WERI-Rb-1 (cell line): ENCODE data around the gene SLC5A8.

Experiments
- DNase-seq: peaks from one replicate; pipeline ENCODE4 v3.0.0-alpha.2; 2020
- H3K27ac ChIP-seq: fragments of 250-450 bp; sonication (Bioruptor Pico); 2 replicates; pipeline ENCODE4 v1.5.1; 2020; ENCODE audit warnings: mild to moderate bottlenecking, moderate library complexity
- H3K27me3 ChIP-seq: fragments of 250-450 bp; sonication (Bioruptor Pico); 2 replicates; pipeline ENCODE4 v1.5.1; 2021; ENCODE audit warnings: mild to moderate bottlenecking, low read depth, moderate library complexity; ENCODE audit not compliant: insufficient read depth, severe bottlenecking
- H3K36me3 ChIP-seq: fragments of 250-450 bp; sonication (Bioruptor Pico); 2 replicates; pipeline ENCODE4 v1.5.1; 2020; ENCODE audit warnings: mild to moderate bottlenecking, moderate library complexity
- H3K4me3 ChIP-seq: 2 replicates; pipeline ENCODE4 v1.5.1; 2011; ENCODE audit warnings: low read depth, mild to moderate bottlenecking, control low read depth, low read length
- H3K9me3 ChIP-seq: fragments of 250-450 bp; sonication (Bioruptor Pico); 2 replicates; pipeline ENCODE4 v1.5.1; 2021; ENCODE audit warnings: mild to moderate bottlenecking, moderate library complexity; ENCODE audit not compliant: severe bottlenecking
- TF ChIP-seq, protein P1 (sequence below): IDR thresholded peaks from 2 replicates; pipeline ENCODE4 v1.5.1; 2011; ENCODE audit warnings: low read depth, mild to moderate bottlenecking, control low read depth, inconsistent platforms, low read length

SLC5A8 gene

GRCh38 chr12:101200145-101200544 is 9.9 kb downstream of the SLC5A8 start:
- H3K4me3 ChIP-seq, result no peak overlapping the region
- no peak for DNase-seq
- no peaks in the 10 kb centered on the region for H3K27me3 ChIP-seq
- no peaks in the 10 kb centered on the region for H3K9me3 ChIP-seq
- TF ChIP-seq, protein P1, sequence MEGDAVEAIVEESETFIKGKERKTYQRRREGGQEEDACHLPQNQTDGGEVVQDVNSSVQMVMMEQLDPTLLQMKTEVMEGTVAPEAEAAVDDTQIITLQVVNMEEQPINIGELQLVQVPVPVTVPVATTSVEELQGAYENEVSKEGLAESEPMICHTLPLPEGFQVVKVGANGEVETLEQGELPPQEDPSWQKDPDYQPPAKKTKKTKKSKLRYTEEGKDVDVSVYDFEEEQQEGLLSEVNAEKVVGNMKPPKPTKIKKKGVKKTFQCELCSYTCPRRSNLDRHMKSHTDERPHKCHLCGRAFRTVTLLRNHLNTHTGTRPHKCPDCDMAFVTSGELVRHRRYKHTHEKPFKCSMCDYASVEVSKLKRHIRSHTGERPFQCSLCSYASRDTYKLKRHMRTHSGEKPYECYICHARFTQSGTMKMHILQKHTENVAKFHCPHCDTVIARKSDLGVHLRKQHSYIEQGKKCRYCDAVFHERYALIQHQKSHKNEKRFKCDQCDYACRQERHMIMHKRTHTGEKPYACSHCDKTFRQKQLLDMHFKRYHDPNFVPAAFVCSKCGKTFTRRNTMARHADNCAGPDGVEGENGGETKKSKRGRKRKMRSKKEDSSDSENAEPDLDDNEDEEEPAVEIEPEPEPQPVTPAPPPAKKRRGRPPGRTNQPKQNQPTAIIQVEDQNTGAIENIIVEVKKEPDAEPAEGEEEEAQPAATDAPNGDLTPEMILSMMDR, result no peak
- no peaks in the 10 kb centered on the region for H3K36me3 ChIP-seq
- H3K27ac ChIP-seq, result no peak overlapping the region

GRCh38 chr12:101186291-101186690 is 23.7 kb downstream of the SLC5A8 start:
- Histone ChIP-seq H3K36me3 (no peaks in the 10 kb centered on the region), H3K27ac (no peak overlapping the region), H3K4me3 (no peak overlapping the region), H3K9me3 (no peaks in the 10 kb centered on the region), H3K27me3 (no peaks in the 10 kb centered on the region)
- TF ChIP-seq, protein P1, result no peak
- no peak for DNase-seq

- TF ChIP-seq, protein P1, result no peak
- DNase-seq, result no peak
- no peak overlapping the region for H3K4me3 ChIP-seq
- H3K9me3 ChIP-seq, result no peaks in the 10 kb centered on the region
- no peak overlapping the region for H3K27ac ChIP-seq
- no peaks in the 10 kb centered on the region for H3K36me3 ChIP-seq
- no peaks in the 10 kb centered on the region for H3K27me3 ChIP-seq
These were observed 28.3 kb downstream of the SLC5A8 start for GRCh38 chr12:101181776-101182175.

DNA sequence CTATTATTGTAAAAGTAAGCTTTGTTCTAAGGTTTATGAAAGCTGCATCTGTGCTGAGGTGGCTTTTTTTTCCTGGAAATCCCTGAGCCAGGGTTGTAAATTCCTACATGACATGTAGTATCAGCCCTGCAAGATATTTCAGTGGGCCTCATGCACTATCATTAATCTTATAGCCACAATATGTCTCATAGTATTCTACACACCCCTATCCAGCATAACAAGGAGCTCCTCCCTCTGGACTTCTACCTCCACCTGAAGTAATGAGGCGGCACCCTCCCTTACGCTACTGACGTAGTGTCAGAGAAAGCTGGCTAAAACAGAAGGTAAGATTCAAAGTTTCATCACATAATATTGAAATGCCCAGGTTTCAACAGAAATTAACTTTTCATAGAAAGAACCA is 35.5 kb downstream of the SLC5A8 start:
- H3K9me3 ChIP-seq, result no peaks in the 10 kb centered on the region
- TF ChIP-seq, protein P1, result no peak
- no peaks in the 10 kb centered on the region for H3K27me3 ChIP-seq
- H3K4me3 ChIP-seq, result no peak overlapping the region
- no peak for DNase-seq
- no peaks in the 10 kb centered on the region for H3K36me3 ChIP-seq
- no peak overlapping the region for H3K27ac ChIP-seq

DNA sequence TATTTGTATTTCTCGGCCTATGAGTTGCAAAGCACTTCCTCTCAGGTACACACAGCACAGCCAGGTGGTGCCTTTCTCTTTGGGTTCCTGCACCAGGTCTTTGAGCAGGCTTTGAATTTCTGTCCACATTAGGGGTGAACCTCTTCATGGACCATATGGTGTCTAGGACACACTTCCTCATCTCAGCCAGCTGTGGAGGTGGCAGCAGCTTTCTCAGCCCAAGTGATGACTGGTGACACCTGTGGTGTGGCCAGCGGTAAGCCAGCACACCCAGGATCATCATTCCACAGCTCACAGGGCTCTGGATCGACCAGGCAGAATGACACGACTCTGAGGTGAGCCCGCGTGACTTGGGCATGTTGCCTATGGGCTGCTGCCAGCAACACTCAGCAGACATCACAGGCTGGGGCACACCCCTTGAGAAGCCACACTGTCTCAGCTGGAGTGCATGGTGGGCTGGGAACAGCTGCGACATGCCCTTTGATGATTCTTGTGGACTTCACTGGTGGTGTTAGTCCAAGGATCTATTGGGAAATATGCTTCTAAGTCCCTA is 36.8 kb downstream of the SLC5A8 start:
- no peak for DNase-seq
- no peaks in the 10 kb centered on the region for H3K9me3 ChIP-seq
- no peaks in the 10 kb centered on the region for H3K36me3 ChIP-seq
- H3K27ac ChIP-seq, result no peak overlapping the region
- H3K27me3 ChIP-seq, result no peaks in the 10 kb centered on the region
- H3K4me3 ChIP-seq, result no peak overlapping the region
- TF ChIP-seq, protein P1, result no peak

DNA sequence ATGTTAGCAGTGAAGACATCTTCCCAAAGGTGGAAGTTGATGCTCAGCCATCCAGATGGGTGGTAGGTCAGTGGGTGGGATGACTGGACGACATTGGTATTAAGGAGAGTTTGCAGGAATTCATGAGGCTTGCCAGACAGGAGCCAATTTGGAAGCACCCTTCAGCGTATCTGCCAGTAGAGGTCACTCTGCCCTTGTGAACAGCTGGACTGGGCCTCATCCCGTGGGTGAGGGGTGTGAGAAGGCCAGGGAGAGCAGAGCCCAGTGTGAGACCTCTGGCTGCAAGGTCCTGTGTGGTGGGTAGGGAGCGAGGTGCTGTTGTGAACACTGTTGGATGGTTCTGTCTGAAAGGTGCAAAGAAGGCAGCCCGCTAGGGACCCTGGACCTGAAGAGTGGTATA is 37.7 kb downstream of the SLC5A8 start:
- Histone ChIP-seq H3K27me3 (no peaks in the 10 kb centered on the region), H3K9me3 (no peaks in the 10 kb centered on the region), H3K36me3 (no peaks in the 10 kb centered on the region), H3K4me3 (no peak overlapping the region), H3K27ac (no peak overlapping the region)
- DNase-seq, result peak; percentile 23
- TF ChIP-seq, protein P1, result peak; percentile 65
